Gastroesophageal sphincter (tissue), 4 donors: ENCODE data around the gene TRAM2. TPM values are rescaled to one million over a fixed set of nuclear protein-coding genes. Genes with fewer than 3 reads are reported as not detected.

Source experiments
- ATAC-seq: fragments of 150-250 bp; one replicate; pipeline ENCODE4 v1.9.1; 2016; ENCODE audit warnings: mild to moderate bottlenecking, moderate library complexity
- H3K27ac ChIP-seq, 4 donors: fragments of 200-600 bp; sonication (generic) in 3 of 4; 1 replicate in 3 of 4; 2 replicates in 1 of 4; pipeline ENCODE4 v1.5.1; 2016 to 2019
- H3K27me3 ChIP-seq: fragments of 200-600 bp; sonication (generic); one replicate; pipeline ENCODE4 v1.5.1; 2019
- H3K36me3 ChIP-seq, 2 donors: fragments of 200-600 bp; sonication (generic); one replicate each; pipeline ENCODE4 v1.5.1; 2019; ENCODE audit warnings: control low read depth in 1 of 2
- H3K4me1 ChIP-seq, 3 donors: fragments of 200-600 bp; sonication (generic); 1 replicate in 2 of 3; 2 replicates in 1 of 3; pipeline ENCODE4 v1.5.1; 2016 to 2019; ENCODE audit warnings: control low read depth in 2 of 3
- H3K4me3 ChIP-seq, 2 donors: fragments of 200-600 bp; sonication (generic); one replicate each; pipeline ENCODE4 v1.5.1; 2019; ENCODE audit warnings: mild to moderate bottlenecking in 1 of 2, moderate library complexity in 1 of 2
- H3K9me3 ChIP-seq, 3 donors: fragments of 200-600 bp; sonication (generic); one replicate each; pipeline ENCODE4 v1.5.1; 2017 to 2019; ENCODE audit warnings: control low read depth in 2 of 3
- EP300 ChIP-seq: sonication (generic); formaldehyde crosslinking; IDR thresholded peaks from one replicate; pipeline ENCODE4 v1.6.1; 2017; ENCODE audit warnings: antibody characterized with exemption, mild to moderate bottlenecking
- POLR2A ChIP-seq, 2 donors: fragments of 450-650 bp; IDR thresholded peaks; one replicate each; pipeline ENCODE4 v1.6.1; 2017; ENCODE audit warnings: antibody characterized with exemption in 2 of 2, mild to moderate bottlenecking in 2 of 2, moderate library complexity in 1 of 2
- POLR2AphosphoS5 ChIP-seq: sonication (generic); formaldehyde crosslinking; IDR thresholded peaks from one replicate; pipeline ENCODE4 v1.6.1; 2017; ENCODE audit warnings: antibody characterized with exemption
- WGBS, 2 donors: methylation state at CpG; one replicate each; pipeline ENCODE4 v1.1.5; 2018; ENCODE audit warnings: low coverage in 1 of 2; 5-methylcytosine and 5-hydroxymethylcytosine counted together
- total RNA-seq, 4 donors: library from RNA; depleted of rRNA; stranded (reverse); fragments of >200 nt; gene quantifications; one replicate each; pipeline ENCODE4 v1.1.0, GENCODE V29; 2016
- TF ChIP-seq, protein P1 (sequence below), 4 experiments: fragments of 200-600 bp in 2 of 4; fragments of 450-650 bp in 2 of 4; sonication (generic) in 1 of 4; IDR thresholded peaks; one replicate each; pipeline ENCODE4 v1.5.1; 2017 to 2019; ENCODE audit warnings: antibody characterized with exemption in 4 of 4, mild to moderate bottlenecking in 2 of 4, moderate library complexity in 2 of 4

TRAM2 gene
- total RNA-seq, 4 donors from 2014 or later: 16.7 to 34.2 (median 25.0) TPM

DNA sequence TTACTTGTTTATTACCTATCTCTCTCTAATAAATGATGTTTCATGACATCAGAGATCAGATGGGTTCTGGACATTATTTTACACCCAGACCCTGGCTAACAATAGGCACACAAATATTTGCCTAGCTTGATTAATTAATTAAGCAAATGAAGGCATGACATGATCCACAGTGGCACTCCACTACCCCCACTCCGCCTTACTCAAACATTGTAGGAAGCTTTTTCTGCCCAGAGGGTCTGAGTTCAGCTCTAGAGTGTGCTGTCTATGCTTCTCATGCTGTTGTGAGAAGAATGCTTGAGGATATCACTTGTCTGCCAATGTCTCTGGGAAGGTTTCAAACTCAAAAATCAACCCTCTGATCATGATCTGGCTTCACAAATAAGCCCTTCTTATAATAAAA, 45.0 kb downstream of the TRAM2 start:
- H3K27me3 ChIP-seq: no peaks in the 10 kb centered on the region
- ATAC-seq: no peak
- H3K4me1 ChIP-seq: peaks cover 0 to 14% (median 4%) of the 10 kb centered on the region in 3 donors
- no peaks in the 10 kb centered on the region for H3K9me3 ChIP-seq
- H3K27ac ChIP-seq: no peak overlapping the region
- TF ChIP-seq POLR2A (IDR thresholded peaks at IDR 0.05): no peak
- TF ChIP-seq, protein P1, sequence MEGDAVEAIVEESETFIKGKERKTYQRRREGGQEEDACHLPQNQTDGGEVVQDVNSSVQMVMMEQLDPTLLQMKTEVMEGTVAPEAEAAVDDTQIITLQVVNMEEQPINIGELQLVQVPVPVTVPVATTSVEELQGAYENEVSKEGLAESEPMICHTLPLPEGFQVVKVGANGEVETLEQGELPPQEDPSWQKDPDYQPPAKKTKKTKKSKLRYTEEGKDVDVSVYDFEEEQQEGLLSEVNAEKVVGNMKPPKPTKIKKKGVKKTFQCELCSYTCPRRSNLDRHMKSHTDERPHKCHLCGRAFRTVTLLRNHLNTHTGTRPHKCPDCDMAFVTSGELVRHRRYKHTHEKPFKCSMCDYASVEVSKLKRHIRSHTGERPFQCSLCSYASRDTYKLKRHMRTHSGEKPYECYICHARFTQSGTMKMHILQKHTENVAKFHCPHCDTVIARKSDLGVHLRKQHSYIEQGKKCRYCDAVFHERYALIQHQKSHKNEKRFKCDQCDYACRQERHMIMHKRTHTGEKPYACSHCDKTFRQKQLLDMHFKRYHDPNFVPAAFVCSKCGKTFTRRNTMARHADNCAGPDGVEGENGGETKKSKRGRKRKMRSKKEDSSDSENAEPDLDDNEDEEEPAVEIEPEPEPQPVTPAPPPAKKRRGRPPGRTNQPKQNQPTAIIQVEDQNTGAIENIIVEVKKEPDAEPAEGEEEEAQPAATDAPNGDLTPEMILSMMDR (IDR thresholded peaks at IDR 0.05): no peak
- TF ChIP-seq POLR2AphosphoS5: no peak
- TF ChIP-seq EP300: no peak
- H3K4me3 ChIP-seq: no peak overlapping the region
- peaks cover 0 to 32% of the 10 kb centered on the region in 2 donors for H3K36me3 ChIP-seq
- whole genome bisulfite sequencing, 2 donors: 100% methylated on average over 1 of the region's 1 CpG; no CpG with 5 or more reads in 1 of the 2 donors

DNA sequence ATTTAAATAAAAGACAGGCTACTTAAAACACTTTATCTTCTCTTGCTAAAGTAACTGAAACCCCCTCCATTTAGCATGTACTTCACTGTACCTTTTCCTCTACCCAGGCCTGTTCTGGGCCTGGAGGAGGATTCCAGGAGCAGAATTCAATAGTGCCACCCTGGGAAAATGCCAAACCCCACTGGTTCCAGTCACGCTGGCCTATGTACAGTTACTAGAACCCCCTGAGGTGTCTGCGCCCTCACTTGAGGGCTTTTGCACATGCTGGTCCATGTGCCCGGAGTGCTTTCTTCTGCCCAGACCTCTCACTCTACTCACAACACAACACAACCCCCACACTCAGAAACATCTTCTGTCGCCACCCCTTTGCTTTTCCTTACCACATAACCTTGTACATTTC, 45.5 kb downstream of the TRAM2 start:
- Histone ChIP-seq H3K36me3 (peaks cover 0 to 32% of the 10 kb centered on the region in 2 donors), H3K4me3 (no peak overlapping the region), H3K27me3 (no peaks in the 10 kb centered on the region), H3K27ac (no peak overlapping the region), H3K9me3 (no peaks in the 10 kb centered on the region), H3K4me1 (peaks cover 0 to 10% (median 0%) of the 10 kb centered on the region in 3 donors)
- 85 to 100% methylated on average over 2 to 4 of the region's 4 CpGs for WGBS, 2 donors
- TF ChIP-seq POLR2A (IDR thresholded peaks at IDR 0.05) (no peak), POLR2AphosphoS5 (no peak), EP300 (no peak)
- no peak for ATAC-seq

DNA sequence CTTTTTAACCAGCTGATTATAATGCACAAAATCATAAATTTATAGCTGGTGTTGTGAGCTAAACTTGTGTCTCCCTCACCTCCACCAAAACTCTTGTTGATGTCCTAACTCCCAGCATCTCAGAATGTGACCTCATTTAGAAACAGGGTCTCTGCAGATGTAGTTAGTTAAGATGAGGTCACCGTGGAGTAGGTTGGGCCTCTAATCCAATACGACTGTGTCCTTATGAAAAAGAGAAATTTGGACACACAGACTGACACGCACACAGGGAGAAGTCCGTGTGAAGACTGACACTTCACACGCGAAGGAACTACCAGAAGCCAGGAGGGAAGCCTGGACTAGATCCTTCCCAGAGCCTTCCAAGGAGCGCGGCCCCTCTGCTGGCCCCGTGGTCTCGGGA, 46.5 kb downstream of the TRAM2 start:
- peaks cover 0 to 29% of the 10 kb centered on the region in 2 donors for H3K36me3 ChIP-seq
- 83 to 100% methylated on average over 1 to 2 of the region's 10 CpGs for WGBS, 2 donors
- H3K27me3 ChIP-seq: no peaks in the 10 kb centered on the region

DNA sequence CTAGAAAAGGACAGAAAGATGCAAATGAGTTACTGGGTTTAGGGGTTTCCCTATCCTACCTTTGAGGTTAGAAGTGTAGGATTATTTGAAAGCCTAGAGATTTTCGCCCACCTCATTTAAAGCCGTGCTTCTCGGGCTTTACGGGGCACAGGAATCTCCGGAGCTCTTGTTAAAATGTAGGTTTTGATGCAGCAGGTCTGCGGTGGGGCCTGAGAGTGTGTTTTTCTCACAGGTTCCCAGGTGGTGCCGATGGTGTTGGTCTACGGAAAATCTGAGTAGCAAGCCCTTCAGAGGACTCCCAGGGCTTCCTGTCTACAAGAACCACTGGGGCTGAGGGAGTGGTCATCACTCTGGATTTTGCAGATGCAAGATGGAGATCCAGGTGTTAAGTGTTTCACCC, 47.5 kb downstream of the TRAM2 start:
- TF ChIP-seq, protein P1 (IDR thresholded peaks at IDR 0.05): no peak
- TF ChIP-seq POLR2A (IDR thresholded peaks at IDR 0.05) (no peak), POLR2AphosphoS5 (no peak), EP300 (no peak)
- WGBS, 2 donors: 90 to 97% methylated on average over 2 to 8 of the region's 8 CpGs
- Histone ChIP-seq H3K9me3 (no peaks in the 10 kb centered on the region), H3K36me3 (peaks cover 0 to 18% of the 10 kb centered on the region in 2 donors), H3K27ac (no peak overlapping the region), H3K27me3 (no peaks in the 10 kb centered on the region), H3K4me3 (no peak overlapping the region), H3K4me1 (peaks cover 0 to 4% (median 0%) of the 10 kb centered on the region in 3 donors)
- ATAC-seq: no peak

More for the DNA sequence above, 46.5 kb downstream of the TRAM2 start:
- TF ChIP-seq EP300: no peak
- H3K27ac ChIP-seq: no peak overlapping the region
- H3K4me3 ChIP-seq: no peak overlapping the region
- no peak for ATAC-seq
- H3K4me1 ChIP-seq: peaks cover 0 to 4% (median 0%) of the 10 kb centered on the region in 3 donors
- H3K9me3 ChIP-seq: no peaks in the 10 kb centered on the region

DNA sequence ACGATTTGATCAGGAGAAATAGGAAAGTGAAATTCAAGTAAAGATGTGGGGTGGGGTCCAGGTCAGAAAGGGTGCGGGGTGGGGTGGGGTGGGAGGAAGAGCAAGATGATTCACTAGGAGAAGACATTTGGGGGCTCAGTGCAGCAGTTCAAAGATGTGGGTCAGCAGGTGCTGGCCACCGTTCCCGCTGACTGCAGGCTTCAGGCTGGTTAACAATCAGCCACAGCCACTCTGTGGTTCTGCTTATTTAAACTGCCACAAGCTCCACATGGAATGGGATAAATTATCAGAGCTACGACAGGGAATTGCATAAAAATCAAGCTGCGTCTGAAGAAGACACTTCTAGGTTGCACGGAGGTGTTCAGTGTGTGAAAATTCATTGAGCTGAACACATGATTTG, 49.4 kb downstream of the TRAM2 start:
- TF ChIP-seq, protein P1 (IDR thresholded peaks at IDR 0.05): no peak
- TF ChIP-seq POLR2A (IDR thresholded peaks at IDR 0.05) (no peak), POLR2AphosphoS5 (no peak), EP300 (no peak)
- Histone ChIP-seq H3K4me3 (no peak overlapping the region), H3K4me1 (peaks cover 3 to 21% (median 8%) of the 10 kb centered on the region in 3 donors), H3K9me3 (no peaks in the 10 kb centered on the region), H3K36me3 (peaks cover 0 to 6% of the 10 kb centered on the region in 2 donors), H3K27me3 (no peaks in the 10 kb centered on the region), H3K27ac (no peak overlapping the region)
- 86 to 92% methylated on average over 6 to 7 of the region's 7 CpGs for WGBS, 2 donors
- ATAC-seq: no peak

DNA sequence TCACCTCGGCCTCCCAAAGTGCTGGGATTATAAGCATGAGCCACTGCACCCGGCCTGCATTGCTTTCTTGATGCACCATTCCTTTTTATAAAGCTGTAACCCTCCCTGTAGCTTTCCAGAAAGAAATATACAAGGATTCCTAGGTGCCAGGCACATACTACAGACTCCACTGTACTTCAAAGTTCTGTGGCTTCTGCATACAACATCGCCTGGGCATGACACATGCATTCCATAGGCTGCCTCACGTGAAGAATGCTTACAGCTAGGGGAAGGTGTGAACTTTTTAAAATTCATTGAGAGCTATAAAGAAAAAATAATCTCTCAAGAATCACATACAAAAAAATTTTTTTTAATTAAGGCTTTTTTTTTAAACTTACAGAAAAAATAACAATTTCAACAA, 50.2 kb downstream of the TRAM2 start:
- no peak for ATAC-seq
- peaks cover 0 to 6% of the 10 kb centered on the region in 2 donors for H3K36me3 ChIP-seq
- 80 to 95% methylated on average over 2 to 4 of the region's 4 CpGs for WGBS, 2 donors
- peaks cover 7 to 29% (median 12%) of the 10 kb centered on the region in 3 donors for H3K4me1 ChIP-seq
- H3K4me3 ChIP-seq: no peak overlapping the region
- H3K9me3 ChIP-seq: no peaks in the 10 kb centered on the region
- no peak overlapping the region for H3K27ac ChIP-seq
- TF ChIP-seq, protein P1 (IDR thresholded peaks at IDR 0.05): no peak
- TF ChIP-seq POLR2A (IDR thresholded peaks at IDR 0.05) (no peak), POLR2AphosphoS5 (no peak), EP300 (no peak)
- H3K27me3 ChIP-seq: no peaks in the 10 kb centered on the region
